ENCODE results near the gene SPATA31C2. TPM values are rescaled to one million over a fixed set of nuclear protein-coding genes. Genes with fewer than 3 reads are reported as not detected.
A peak's percentile ranks its signal among the peaks of the same experiment; 100 is the strongest.

SPATA31C2 gene
- total RNA-seq, 2 donors from 2014 or later, result not detected

DNA sequence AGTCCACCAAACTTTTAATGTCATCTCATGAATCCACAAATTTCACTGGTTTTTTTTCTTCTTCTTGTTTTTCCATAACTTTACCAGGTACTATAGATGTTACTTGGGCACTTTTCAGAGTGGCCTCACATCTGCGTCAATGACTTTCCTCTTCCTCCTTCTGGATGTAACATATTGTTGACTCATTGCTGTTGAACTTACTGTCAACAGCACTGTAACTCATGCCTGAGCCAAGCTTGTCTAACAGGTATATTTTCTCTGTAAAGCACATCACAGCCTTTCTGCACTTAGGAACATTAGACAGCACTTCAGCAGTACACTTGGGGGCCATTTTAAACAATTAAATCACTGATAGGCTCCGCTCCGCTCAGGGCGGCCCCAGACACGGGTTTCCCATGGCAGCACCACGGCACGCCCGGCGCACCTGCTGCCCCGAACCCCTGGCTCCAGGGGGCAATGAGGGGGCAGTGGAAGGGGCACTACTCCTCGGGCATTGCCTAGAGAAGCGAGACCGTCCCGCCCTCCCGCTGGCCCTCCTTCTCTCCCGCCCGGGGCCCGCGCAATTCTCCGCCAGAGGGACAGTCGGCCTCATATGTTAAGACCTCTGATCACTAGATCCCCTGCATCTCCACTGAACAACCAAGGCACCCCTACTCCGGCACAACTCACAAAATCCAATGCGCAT, 41.9 kb upstream of the SPATA31C2 start:
- Histone ChIP-seq H3K36me3 (no peaks in the 10 kb centered on the region), H3K9ac (ENCODE audit: low read depth in 2 of 2, low read length in 2 of 2) (no peak overlapping the region), H3K9me3 (no peaks in the 10 kb centered on the region), H3K27me3 (no peaks in the 10 kb centered on the region), H3K4me3 (no peak overlapping the region), H3K4me1 (no peaks in the 10 kb centered on the region), H3K27ac (no peak overlapping the region)
- TF ChIP-seq, protein P1, sequence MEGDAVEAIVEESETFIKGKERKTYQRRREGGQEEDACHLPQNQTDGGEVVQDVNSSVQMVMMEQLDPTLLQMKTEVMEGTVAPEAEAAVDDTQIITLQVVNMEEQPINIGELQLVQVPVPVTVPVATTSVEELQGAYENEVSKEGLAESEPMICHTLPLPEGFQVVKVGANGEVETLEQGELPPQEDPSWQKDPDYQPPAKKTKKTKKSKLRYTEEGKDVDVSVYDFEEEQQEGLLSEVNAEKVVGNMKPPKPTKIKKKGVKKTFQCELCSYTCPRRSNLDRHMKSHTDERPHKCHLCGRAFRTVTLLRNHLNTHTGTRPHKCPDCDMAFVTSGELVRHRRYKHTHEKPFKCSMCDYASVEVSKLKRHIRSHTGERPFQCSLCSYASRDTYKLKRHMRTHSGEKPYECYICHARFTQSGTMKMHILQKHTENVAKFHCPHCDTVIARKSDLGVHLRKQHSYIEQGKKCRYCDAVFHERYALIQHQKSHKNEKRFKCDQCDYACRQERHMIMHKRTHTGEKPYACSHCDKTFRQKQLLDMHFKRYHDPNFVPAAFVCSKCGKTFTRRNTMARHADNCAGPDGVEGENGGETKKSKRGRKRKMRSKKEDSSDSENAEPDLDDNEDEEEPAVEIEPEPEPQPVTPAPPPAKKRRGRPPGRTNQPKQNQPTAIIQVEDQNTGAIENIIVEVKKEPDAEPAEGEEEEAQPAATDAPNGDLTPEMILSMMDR (IDR thresholded peaks at IDR 0.05), result no peak
- no peak for DNase-seq
- intact Hi-C loops (cut with DNase I), result no loop called here

GRCh38 chr9:88179062-88179521, 40.8 kb upstream of the SPATA31C2 start:
- no peaks in the 10 kb centered on the region for H3K9me3 ChIP-seq
- peak; percentile 33 for DNase-seq
- no peak overlapping the region for H3K4me3 ChIP-seq
- no peaks in the 10 kb centered on the region for H3K4me1 ChIP-seq
- intact Hi-C loops (cut with DNase I), result no loop called here
- no peaks in the 10 kb centered on the region for H3K27me3 ChIP-seq
- H3K9ac ChIP-seq (ENCODE audit: low read depth in 2 of 2, low read length in 2 of 2), result no peak overlapping the region
- H3K36me3 ChIP-seq, result no peaks in the 10 kb centered on the region
- no peak overlapping the region for H3K27ac ChIP-seq
- TF ChIP-seq, protein P1 (IDR thresholded peaks at IDR 0.05), result no peak

- H3K4me1 ChIP-seq, result no peaks in the 10 kb centered on the region
- TF ChIP-seq, protein P1 (IDR thresholded peaks at IDR 0.05), result no peak
- no peaks in the 10 kb centered on the region for H3K27me3 ChIP-seq
- no peaks in the 10 kb centered on the region for H3K9me3 ChIP-seq
- no peak overlapping the region for H3K4me3 ChIP-seq
- intact Hi-C loops (cut with DNase I), result no loop called here
- no peak overlapping the region for H3K9ac ChIP-seq (ENCODE audit: low read depth in 2 of 2, low read length in 2 of 2)
- no peak overlapping the region for H3K27ac ChIP-seq
- DNase-seq, result no peak
- no peaks in the 10 kb centered on the region for H3K36me3 ChIP-seq
These were observed 40.4 kb upstream of the SPATA31C2 start for GRCh38 chr9:88178641-88179040.

DNA sequence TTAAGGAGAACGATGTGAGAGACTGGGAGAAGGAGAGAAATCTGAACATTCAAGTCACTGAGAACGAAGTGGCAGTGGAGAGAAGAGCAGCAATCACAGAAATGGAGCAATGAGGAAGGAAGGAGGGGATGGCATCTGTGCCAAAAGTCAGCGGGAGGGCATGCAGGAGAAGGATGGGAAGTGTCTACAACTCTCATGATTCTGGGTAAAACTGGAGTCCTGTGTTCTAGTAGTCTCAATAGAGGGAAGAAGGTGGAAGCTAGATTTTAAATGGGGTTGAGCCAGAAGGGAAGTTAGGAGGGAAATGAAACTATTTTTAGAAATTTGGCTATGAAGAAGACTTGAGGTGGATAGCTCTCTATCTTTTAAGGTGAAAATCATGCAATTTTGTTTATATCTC, 39.1 kb upstream of the SPATA31C2 start:
- no peak overlapping the region for H3K27ac ChIP-seq
- no peaks in the 10 kb centered on the region for H3K27me3 ChIP-seq
- no peaks in the 10 kb centered on the region for H3K9me3 ChIP-seq
- H3K4me1 ChIP-seq, result no peaks in the 10 kb centered on the region
- H3K9ac ChIP-seq (ENCODE audit: low read depth in 2 of 2, low read length in 2 of 2), result no peak overlapping the region
- TF ChIP-seq, protein P1 (IDR thresholded peaks at IDR 0.05), result no peak
- H3K36me3 ChIP-seq, result no peaks in the 10 kb centered on the region
- DNase-seq, result no peak
- intact Hi-C loops (cut with DNase I), result no loop called here
- H3K4me3 ChIP-seq, result no peak overlapping the region

GRCh38 chr9:88174324-88174723, 36.0 kb upstream of the SPATA31C2 start:
- Histone ChIP-seq H3K4me1 (no peaks in the 10 kb centered on the region), H3K36me3 (no peaks in the 10 kb centered on the region), H3K27me3 (no peaks in the 10 kb centered on the region), H3K4me3 (no peak overlapping the region), H3K27ac (no peak overlapping the region), H3K9ac (ENCODE audit: low read depth in 2 of 2, low read length in 2 of 2) (no peak overlapping the region), H3K9me3 (no peaks in the 10 kb centered on the region)
- intact Hi-C loops (cut with DNase I), result no loop called here
- TF ChIP-seq, protein P1 (IDR thresholded peaks at IDR 0.05), result no peak
- no peak for DNase-seq

Data from colonic mucosa (tissue), 4 donors.